ENCODE data around the gene PTBP3. TPM values are rescaled to one million over a fixed set of nuclear protein-coding genes. Genes with fewer than 3 reads are reported as not detected.
A peak's percentile ranks its signal among the peaks of the same experiment; 100 is the strongest.

PTBP3 gene
- total RNA-seq, 1 donor from 2014 or later = 165 TPM

DNA sequence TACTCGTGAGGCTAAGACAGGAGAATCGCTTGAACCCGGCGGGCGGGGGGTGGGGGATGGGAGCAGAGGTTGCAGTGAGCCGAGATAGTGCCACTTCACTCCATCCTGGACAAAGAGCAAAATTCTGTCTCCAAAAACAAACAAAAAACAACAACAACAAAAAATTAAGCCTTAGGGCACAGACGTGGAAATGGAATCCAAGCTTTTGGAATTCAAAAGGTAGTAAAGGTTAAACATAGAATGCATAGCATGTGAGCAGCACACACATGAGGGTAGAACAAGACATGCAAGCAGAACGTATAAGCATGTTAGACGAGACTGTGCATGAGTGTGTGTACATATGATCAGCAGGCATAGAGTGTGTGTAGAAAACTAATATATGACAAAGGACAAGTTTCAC lies 68.0 kb downstream of the PTBP3 start:
- no peak for ATAC-seq

DNA sequence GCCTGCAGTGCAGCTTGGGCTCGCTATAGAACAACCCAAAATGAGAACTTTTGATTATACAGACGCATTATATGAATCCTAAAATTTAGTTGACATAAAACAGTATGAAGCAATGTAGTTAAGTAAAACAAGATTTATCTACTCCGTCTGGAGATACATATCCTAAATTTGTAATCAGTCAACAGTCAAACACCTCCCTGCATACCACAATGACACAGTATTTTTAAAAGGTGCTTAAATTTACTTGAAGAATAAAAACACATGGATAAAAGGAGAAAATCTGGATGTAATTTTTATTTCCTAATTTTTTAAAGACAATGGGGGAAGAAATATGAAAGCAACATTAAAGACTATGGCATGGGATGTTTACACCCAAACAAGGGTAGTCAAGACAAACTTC lies 70.8 kb downstream of the PTBP3 start:
- ATAC-seq = no peak

DNA sequence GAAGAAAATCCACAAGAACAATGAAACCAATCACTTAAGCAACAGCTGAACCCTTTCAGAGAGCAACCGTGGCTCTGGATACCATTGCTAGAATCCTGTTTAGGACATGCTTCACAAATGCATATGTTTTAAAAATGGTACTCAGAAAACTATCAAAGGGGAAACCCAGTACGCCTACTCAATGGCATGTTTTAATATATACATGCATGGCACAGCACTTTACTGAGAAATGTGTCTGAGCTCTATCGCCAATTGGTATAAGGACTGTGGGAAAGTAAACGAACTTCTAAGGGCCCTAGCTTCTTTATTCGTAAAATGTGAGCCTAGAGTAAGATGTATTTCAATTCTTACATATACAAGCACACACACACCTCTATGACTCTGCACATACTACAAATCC lies 72.3 kb downstream of the PTBP3 start:
- no peak for ATAC-seq

DNA sequence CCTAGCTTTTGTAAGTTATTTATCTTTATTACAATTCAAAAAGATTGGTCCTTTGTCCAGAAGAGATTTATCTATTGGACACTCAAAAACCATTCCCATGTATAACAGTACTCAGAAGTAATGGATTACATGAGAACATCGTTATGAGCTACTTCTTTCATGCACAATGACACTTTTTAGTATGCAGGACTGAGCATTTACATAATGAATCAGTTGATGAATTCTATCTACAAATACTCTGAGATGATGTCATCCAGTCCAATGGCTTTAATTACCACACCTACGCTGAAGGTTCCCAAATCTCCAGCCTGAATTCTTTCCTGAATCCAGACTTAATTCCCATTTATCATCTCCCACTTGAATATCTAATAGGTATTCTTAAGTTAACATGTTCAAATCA lies 75.3 kb downstream of the PTBP3 start:
- peak; percentile 48 for ATAC-seq

DNA sequence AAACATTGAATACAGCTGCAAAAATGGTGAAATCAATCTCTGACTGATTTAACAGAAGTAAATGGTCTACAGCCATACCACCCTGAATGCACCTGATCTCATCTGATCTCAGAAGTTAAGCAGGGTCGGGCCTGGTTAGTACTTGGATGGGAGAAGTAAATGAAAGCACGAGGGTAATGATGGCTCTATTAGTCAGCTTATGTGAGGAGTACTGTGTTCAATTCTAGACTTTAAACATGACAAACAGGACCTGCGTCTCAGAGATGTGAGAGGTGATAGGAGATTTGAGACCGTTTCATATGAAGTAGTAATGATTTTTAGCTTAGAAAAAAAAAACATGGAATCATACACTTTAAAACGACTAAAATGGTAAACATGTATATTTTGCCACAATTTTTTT lies 81.2 kb downstream of the PTBP3 start:
- no peak for ATAC-seq

DNA sequence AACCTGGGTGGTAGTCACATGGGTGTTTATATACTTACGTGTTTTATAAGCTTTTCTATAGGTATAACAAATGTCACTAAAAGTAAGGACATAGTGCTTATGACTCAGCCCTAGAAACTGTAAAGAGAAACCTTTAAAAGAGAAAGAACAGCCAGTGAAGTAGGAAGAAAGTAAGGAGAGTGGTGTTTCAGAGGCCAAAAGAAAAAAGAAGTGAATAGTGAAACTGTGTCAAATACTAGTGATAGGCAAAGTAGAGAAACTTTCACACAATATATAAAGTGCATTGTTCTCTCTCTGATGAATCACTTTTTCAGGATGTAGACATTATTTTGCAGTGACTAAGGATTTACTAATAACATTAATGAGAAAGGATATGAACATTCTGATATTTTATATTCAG lies 84.1 kb downstream of the PTBP3 start:
- no peak for ATAC-seq

DNA sequence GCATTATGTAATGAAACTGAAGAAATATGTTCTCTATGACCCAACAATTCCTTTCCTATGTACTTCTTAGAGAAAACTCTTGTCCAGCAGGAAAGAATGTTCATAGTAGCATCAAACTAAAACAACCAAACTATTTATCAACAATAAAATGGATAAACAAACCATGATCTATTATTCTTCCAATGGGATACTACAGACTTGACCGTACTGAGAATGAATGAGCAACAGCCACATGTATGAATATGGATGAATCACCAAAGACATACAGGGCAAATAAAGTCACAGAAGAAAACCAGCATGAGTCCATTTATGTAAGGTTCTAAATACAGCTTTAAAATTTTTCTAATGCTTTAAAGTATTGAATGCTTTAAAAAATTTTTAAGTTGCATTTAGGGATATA lies 84.7 kb downstream of the PTBP3 start:
- ATAC-seq = peak; percentile 38

DNA sequence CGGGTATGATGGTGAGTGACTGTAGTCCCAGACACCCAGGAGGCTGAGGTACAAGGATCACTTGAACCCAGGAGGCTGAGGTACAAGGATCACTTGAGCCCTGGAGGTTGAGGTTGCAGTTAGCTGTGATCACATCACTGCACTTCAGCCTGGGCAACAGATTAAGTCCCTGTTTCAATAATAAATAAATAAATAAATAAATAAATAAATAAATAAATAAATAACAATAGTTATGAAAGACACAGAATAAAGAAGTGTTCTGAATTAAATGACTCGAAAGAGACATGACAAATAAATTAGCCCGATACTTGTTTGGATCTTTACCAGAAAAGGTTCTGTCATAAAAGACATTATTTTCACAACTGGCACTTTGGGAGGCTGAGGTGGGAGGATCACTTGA lies 86.3 kb downstream of the PTBP3 start:
- ATAC-seq = no peak

DNA sequence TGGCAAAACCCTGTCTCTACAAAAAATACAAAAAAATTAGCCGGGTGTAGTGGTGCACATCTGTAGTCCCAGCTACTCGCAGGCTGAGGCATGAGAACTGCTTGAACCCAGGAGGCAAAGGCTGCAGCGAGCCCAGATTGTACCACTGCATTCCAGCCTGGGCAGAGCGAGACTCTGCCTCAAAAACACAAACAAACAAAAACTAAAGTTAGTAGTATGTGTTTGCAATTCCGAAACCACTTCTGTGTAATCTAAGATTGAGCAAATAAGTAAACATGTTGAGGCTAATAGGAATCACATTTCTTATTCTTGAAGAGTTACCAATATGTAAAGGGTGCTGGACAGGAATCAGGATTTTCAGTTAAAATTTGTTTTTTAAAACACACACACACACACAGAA lies 88.3 kb downstream of the PTBP3 start:
- ATAC-seq = no peak

DNA sequence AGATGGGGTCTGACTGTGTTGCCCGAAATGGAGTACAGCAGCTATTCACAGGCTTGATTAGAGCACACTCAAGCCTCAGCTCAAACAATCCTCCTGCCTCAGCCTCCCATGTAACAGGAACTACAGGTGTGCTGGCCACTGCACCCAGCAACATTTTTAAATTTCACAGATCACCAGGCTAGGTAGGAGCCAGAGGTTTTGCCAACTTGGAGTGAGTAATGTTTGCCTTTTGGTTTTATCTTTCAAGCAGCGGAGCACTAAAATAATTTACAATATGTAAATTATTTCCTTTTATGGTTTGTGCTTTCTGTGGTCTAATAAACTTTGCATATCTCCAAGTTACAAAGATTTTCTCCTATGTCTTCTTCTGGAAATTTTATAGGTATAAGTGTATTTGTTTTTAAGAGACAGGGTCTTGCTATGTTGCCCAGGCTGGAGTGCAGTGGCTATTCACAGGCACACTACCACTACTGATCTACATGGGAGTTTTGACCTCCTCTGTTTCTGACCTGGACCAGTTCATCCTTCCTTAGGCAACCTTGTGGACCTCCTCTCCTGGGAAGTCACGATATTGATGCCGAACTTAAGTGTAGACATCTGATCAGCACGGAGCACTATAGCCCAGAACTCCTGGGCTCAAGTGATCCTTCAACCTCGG lies 91.1 kb downstream of the PTBP3 start:
- no peak for ATAC-seq

DNA sequence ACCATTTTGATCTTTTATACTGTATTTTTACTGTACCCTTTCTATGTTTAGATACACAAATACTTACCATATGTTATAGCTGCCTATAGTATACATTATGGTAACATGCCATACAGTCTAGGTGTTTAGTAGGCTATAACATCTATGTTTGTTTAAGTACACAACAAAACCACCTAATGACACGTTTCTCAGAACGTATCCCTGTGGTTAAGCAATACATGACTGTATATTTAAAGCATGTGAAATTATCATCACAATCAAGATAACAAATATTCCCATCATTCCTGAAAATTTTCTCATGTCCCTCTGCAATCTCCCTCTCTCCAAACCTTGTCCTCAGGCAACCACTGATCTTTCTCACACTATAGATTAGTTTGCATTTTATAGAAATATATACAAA lies 91.9 kb downstream of the PTBP3 start:
- no peak for ATAC-seq

DNA sequence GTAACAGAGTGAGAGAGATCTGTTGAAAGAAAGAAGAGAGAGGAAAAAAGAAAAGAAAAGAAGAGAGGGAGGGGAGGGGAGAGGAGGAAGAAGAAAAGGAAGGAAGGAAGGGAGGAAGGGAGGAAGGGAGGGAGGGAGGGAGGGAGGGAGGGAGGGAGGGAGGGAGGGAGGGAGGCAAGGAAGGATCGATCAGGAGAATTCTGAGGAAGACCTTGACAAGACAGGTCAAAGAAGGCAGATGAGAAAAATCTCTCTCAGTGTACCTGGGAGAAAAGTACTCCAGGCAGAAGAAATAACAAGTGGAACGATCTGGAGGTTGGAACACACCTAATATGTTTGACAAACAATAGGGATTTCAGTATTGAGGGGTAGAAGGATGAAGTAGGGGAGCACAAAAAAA lies 93.7 kb downstream of the PTBP3 start:
- ATAC-seq = no peak

DNA sequence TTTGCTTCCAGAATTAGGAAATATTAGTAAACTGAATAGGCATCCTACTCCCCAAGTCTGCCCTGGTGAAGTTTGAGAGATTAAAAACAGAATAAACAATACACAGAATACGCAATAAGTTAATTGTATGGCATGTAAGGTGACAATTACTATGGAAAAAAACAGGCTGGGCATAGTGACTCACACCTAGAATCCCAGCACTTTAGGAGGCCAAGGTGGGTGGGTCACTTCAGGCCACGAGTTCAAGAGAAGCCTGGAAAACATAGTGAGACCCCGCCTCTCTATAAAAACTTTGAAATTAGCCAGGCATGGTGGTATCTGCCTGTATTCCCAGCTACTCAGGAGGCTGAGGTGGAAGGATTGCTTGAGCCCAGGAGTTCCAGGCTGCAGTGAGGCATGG lies 94.1 kb downstream of the PTBP3 start:
- ATAC-seq = peak; percentile 54

DNA sequence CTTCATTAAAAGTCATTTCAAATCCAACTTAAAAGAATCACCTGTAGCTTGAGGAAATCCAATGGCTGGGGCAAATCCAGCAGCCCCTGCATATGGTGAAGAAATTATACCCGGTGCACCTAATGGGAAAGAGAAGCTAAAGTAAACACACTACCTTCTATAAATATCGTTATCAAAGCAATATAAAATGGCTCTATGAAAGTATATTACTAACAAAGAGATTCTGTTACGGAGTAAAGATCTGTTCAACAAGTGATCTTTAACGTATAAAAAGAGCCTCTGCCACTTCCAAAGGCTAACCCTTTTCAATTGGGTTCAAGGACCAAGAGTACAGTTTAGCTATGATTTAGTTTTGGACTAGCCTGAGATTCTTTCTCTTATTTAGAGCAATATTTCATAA lies 98.6 kb downstream of the PTBP3 start:
- no peak for ATAC-seq

DNA sequence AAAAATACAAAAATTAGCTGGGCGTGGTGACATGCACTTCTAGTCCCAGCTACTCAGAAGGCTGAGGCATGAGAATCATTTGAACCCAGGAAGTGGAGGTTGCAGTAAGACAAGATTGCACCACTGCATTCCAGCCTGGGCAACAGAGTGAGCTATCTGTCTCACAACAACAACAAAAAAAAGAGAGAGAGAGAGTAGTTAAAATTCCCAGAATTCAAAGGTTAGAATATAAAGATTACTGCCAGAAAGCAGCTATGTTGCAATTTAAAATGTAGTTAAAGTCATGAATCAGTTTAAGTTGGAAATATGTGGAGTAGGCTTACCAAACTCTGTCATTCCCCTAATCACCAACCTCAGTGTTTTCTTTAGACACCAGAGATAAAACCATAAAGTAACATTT lies 99.7 kb downstream of the PTBP3 start:
- ATAC-seq = no peak

DNA sequence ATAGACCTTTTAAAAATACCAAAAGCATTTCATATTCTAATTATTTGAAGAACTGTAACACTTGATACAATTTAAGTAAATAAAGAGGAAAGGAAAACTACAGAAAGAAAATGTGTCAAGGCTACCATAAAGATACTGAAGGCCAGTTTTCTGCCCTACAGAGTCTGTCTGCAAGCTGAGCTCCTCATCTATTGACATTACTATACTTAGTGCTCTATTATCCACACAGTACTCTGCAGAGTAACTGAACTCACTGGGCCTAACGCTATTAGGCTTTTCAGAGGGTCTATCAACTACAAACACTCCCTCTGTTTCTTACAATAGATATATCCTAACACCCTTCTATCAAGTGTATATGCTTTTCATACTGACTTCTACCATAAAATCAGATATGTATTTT lies 101.2 kb downstream of the PTBP3 start:
- peak; percentile 22 for ATAC-seq

DNA sequence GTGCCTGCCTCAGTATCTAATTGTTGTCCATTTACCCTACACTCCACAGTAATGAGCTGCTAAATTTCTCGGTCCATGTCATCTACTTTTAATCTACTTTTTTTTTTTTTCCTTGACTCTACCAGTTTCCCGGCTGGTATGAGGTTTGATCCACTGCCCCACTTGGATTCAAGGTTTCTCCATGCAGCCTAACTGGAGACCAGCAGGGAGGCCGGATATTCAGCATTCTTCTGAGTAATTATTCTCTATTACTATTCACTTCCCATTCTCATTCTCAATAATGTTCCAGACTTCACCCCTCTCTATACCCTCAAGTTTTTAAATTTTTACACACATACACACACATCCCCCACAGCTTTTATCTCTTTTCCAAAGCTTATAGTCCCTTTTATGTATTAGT lies 107.3 kb downstream of the PTBP3 start:
- no peak for ATAC-seq

DNA sequence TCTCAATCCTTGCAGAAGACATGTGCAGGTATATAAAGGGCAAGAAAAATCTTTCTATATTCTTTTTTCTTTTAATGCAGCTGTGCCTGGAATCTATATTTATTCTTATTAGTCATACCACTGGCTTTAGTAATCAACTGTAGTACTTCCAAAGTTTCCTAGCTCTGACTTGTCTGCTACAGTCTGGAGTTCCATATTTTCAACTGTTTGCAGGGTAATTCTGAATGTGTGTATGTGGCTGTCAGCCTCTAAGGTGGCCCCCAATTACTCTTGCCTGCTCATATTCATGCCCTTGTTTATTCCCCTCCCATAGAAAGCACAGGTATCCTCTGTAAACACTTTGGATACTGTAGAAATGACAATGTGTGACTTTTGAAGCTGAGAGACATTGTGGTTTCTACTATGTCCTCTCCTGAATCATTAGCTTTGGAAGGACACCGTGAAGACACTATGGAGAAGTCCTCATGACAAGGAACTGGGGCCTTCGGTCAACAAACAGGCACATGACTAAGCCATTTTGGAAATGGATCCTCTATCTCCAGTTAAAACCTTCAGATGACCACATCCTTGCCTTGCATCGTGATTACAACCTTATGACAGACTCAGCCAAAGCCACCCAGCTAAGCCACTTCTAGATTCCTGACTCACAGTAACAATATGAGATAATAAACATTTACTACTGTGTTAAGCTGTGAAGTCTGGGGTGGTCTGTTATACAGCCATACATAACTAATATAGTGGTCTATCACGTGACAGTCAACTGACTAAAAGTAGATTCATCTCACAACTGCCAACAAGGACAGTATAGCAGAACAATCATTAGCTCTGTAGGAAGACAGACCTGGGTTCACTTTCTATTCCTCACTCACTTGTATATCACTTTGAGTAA lies 108.8 kb downstream of the PTBP3 start:
- peak; percentile 71 for ATAC-seq

DNA sequence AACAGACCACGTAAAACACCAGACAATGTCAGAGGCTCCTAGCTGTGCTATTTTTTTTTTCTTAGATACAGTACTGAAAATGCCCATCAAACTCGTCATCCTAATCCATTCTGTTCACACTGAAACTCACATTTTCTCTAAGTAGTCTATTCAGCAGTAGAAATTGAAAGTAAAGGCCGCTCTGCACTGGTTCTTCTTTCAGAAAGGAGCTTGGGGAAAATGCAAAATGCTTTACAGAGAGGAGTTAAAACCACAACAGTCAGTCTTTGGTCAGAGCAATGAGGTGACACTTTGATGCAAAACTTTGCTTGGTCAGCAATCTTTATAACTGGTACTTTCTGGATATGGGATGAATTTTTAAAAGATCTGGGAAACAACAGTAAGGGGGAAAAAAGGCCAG lies 114.5 kb downstream of the PTBP3 start:
- no peak for ATAC-seq

DNA sequence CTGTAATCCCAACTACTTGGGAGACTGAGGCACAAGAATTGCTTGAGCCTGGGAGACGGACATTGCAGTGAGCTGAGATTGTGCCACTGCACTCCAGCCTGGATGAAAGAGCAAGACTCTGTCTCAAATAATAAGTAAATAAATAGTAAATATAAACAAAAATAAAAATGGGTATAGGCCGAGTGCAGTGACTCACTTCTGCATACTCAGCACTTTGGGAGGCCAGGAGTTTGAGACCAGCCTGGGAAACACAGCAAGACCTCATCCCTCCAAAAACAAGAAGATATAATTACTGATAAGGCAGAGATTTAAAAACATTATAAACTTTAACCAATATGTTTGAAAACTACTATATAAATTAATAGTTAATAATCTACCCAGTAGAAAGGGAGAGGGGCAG lies 120.5 kb downstream of the PTBP3 start:
- ATAC-seq = no peak

DNA sequence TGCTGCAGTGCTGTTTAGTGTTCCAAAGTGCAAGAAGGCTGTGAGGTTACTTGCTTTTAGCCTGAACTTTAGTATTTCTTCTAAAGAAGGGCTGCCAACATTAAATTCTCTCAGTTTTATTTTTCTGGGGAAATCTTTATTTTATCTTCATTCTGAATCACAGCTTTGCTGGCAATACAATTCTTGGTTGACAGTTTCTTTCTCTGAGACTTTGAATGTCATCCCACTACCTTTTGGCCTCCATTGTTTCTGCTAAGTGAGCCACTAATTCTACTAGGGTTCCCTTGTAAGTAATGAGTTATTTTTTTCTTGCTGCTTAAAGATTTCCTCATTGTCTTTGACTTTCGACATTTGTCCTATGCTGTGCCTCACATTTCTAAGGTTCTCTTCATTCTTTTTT lies 126.0 kb downstream of the PTBP3 start:
- no peak for ATAC-seq

DNA sequence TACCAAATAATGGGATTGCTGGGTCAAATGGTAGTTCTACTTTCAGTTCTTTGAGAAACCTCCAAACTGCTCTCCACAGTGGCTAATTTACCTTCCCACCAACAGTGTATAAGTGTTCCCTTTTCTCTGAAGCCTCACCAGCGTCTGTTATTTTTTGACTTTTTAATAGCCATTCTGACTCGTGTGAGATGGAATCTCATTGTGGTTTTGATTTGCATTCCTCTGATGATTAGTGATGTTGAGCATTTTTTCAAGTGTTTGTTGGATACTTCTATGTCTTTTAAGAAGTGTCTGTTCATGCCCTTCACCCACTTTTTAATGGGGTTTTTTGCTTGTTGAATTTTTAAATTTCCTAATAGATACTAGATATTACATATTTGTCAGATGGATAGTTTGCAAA lies 129.9 kb downstream of the PTBP3 start:
- no peak for ATAC-seq

DNA sequence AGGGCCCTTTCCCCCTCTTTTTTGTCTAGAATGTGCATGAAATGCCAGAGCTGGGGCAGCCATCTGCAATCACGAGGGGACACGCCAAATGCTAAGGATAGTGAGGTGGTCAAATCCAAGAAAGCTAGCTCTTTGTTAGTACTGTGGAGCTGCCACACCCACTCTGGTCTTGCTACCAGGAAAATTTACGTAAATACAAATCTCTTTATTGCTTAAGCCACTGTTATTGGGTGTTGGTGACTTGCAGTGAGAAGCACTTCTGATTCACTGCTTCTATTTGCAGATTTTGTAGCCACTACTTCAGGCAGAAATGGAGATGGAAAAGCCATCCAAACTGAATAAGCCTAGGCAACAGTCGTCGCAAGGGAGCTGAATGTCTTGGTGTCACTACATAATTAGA lies 132.7 kb downstream of the PTBP3 start:
- ATAC-seq = peak; percentile 75

DNA sequence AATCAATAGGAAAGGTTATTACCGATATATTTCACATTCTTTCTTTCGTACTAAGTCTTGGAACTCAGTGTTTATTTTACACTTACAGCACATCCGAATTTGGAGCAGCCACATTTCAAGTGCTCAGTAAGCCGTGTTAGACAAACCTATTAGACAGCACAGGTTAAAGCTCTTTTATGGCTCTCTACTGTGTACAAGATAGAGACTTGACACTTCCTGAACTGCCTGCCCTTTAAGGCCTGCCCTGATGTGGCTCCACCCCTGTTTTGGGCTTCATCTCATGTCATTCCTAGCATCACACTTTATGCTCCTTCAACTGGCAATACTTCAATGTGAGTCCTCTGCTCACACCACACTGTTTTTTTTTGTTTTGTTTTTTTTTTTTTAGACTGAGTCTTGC lies 134.8 kb downstream of the PTBP3 start:
- peak; percentile 59 for ATAC-seq

All from esophagus mucosa (tissue), 1 donor.